IPS DF 4.7 (cell line): Measurements from ENCODE around the gene EXOSC3.
A peak's percentile ranks its signal among the peaks of the same experiment; 100 is the strongest.
"Not testable (repeated sequence)": the region's sequence is repeated elsewhere in the genome, so short reads cannot be mapped to it uniquely, and the experiment has no call there.

Experiments used
- DNase-seq: peaks from one replicate; pipeline ENCODE4 v3.0.0-alpha.2; 2013; ENCODE audit warnings: low spot score; ENCODE audit errors: extremely low read depth

EXOSC3 gene

DNA sequence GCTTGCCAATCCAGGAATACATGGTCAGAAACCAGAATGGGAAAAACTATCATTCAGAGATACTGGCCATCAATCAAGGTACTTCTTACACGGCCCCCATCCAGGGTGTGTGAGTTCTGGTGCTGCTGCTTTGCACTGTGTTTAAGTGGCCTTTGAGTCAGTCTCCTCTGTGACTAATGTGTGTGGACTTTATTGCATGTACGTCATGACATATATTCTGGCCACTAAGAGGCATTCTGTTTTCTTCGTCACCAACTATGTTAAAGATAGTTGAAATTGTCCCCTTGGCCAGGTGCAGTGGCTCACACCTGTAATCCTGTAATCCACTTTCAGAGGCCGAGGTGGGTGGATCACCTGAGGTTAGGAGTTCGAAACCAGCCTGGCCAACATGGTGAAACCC, 8.5 kb downstream of the EXOSC3 start:
- no peak for DNase-seq

- DNase-seq, result no peak
Observed at GRCh38 chr9:37775216-37775919, 9.5 kb downstream of the EXOSC3 start.

DNA sequence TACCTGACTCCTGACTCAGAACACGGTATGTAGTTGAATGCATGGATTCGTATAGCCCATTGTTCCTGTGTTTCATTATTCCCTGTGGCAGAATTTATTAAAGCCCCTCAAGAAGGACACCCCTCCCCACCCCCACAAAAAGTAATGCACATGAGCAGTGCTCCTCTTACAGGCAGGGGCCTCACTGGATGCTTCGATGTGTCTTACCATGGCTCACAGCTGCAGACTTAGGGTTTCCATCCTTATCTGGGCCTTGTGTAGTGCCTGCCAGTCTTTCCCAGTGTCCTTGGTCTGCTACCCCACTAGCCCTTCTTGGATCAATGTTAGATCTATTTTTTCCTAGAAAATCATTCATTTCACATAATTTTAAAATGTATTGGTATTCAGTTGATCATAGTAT, 14.9 kb downstream of the EXOSC3 start:
- DNase-seq, result no peak

DNA sequence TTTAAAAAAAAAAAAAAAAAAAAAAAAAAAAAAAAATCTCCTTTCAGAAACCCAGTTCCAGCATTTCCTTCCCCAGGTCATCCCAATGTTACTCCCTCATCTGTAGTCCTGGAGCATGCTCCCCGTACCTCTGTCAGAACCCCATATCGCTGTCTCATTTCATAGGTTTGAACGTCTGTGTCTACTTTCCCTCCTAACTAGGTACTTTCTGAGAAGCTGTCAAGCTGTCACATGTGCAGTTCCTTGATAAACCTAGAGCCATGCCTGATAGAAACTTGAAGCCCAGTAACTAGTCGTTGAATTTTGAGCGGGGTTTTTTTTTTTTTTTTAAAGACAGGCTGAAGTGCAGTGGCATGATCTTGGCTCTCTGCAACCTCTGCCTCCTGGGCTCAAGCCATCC, 15.6 kb downstream of the EXOSC3 start:
- no peak for DNase-seq

GRCh38 chr9:37765263-37765662, 19.6 kb downstream of the EXOSC3 start:
- not testable (repeated sequence) for DNase-seq

DNA sequence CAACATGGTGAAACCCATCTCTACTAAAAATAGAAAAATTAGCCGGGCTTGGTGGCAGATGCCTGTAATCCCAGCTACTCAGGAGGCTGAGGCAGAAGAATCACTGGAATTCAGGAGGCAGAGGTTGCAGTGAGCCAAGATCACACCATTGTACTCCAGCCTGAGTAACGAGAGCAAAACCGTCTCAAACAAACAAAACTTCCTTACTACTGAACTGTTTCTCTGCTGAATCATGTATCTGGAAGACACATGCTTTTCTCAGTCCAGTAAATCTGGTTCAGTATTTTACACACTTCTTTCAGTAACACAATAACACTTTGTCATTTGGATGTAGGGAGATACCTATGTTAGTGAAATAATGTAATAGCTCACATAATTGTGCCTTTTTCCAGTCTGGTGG, 23.4 kb downstream of the EXOSC3 start:
- no peak for DNase-seq

- no peak for DNase-seq
Observed at GRCh38 chr9:37760416-37761161, 24.3 kb downstream of the EXOSC3 start.

DNA sequence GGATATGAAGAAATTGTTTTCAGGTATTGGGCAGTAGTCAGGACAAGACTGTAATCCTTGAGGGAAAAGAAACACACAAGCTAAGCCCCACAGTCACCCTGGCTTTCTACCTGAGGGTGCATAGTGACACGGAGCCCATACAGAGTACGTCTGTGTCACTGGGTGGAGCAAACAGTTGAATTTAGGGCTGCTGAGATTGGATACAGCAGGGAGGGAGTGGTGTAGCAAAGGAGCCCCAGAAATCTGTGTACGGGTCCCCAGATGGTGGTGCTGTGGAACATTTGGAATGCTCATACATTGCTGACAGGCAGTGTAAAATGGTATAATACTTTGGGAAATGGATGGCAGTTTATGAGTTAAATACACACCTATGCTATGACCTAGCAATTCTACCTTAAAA, 26.1 kb downstream of the EXOSC3 start:
- no peak for DNase-seq

DNA sequence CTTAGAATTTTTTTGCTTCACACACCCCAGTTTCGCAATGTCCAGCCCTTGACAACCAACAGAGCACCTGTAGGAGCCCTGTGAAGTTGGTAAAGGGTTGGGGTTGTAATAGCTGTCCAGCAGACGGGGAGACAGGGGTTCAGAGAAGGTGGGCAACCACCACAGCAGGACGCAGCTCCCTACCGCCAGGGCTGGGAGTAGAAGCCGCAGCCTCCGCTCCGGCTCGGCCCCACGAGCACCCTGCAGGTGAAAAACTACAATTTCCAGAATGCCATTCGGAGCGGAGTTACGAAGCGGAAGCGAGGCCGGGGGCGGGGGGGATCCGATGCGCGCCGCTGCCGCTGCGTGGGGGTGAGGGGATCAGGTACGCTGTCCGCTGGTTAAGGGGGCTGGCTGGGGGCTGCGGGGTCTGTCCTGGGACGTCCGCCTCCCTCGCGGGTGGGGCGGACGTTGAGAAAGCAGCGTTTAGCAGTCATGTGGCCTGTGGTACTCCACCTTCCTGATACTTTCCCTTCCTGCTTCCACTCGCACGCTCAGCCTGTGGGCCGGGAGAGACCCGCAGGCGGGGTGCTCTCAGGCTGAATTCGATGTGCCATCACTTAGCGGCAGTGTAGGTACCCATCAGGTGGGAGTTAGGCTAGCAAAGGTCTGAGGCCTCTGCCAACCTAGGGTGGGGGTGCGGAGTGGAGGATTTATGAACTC, 31.2 kb downstream of the EXOSC3 start, which contains the start of gene TRMT10B:
TSS of gene TRMT10B (plus strand) at position 317 of the 702 bp plus-strand sequence. CDS start 8,127 bp downstream, outside the sequence.
- peak; percentile 22 for DNase-seq

DNA sequence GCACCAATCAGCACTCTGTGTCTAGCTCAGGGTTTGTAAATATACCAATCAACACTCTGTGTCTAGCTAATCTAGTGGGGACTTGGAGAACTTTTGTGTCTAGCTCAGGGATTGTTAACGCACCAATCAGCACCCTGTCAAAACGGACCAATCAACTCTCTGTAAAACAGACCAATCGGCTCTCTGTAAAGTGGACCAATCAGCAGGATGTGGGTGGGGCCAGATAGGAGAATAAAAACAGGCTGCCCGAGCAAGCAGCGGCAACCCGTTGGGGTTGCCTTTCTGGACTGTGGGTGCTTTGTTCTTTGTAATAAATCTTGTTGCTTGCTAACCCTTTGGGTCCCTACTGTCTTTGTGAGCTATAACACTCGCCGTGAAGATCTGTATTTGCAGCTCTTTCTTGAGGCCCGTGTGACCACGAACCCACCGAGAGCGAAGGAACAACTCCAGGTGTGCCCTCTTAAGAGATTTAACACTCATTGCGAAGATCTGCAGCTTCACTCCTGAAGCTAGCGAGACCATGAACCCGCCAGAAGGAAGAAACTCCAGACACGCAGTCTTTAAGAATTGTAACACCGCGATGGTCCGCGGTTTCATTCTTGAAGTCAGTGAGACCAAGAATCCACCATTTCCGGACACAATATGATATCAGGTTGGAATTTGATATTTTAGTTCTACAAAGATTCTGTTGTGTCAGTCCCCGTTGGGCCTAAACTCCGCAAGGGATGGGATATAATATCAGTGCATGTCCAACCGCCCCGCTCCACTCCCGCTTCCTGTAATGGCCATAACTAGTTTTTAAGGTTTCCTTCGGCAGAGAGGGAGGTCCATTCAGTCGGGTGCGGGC, 32.0 kb downstream of the EXOSC3 start:
- no peak for DNase-seq

DNA sequence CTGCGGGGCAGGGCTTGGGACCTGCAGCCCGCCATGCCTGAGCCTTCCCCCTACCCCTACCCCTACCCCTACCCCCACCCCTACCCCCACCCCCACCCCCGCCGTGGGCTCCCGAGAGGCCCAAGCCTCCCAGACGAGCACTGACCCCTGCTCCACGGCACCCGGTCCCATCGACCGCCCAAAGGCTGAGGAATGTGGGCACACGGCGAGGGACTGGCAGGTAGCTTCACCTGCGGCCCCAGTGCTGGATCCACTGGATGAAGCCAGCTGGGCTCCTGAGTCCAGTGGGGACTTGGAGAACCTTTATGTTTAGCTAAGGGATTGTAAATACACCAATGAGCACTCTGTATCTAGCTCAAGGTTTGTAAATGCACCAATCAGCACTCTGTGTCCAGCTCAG, 32.8 kb downstream of the EXOSC3 start:
- not testable (repeated sequence) for DNase-seq

- not testable (repeated sequence) for DNase-seq
Observed at GRCh38 chr9:37751704-37752103, 33.2 kb downstream of the EXOSC3 start.

DNA sequence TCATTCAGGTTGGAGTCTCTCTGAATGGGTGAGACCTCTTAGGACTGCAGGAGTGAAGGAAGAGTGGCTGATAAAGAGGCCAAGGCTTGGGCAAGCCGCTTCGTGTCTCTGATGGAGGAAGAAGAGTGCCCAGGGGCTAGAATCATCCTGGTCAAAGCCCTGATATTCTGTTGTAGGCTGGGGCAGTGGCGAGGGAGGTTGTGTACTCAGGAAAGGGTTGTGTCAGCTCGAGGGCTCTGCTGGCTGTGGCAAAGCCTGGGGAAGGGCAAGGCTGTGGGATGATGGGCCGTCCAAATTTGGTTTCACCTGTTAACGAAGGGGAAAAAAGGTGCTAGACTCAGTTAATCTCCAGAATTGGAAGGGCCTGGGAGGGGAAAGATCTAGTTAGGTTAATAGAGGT, 33.7 kb downstream of the EXOSC3 start:
- DNase-seq, result no peak

DNA sequence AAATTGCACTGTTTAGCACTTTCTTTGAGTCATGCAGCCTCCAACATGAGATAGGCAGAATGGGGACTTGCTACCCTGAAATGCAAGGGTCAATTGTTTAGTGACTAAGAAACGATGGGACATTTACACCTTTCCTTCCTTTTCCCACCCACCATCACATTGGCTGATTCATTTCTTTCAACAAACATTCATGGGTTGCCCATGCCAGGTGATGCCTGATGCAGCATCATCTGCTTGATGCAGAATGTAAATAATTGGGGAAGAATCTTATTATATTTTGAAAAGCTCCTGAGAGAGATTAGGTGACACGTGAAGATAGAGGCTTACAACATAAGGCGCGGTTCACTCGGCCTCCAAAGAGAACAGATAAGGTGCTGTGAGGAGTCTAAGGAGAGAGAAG, 35.7 kb downstream of the EXOSC3 start:
- no peak for DNase-seq

DNA sequence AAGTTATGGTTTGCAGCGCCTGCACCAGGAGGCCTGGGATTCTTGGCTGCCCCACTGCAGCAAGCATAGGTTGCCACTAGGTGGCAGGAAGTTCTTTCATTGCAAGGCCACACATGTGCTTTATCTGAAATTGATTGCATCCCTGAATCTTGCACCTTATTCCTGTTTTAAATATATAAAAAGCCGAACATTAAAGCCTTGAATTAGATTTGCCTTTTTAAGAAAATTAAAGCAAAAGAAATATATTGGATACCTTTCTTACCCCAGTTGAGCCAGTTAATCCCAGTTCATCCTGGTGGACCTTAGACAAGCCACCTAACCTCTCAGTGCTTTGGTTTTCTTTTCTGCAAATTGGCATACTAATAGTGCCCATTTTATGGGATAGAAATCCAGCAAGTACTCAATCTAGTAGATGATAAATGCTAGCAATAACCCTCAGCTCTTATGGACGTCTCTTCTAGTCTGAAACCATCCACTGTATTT, 37.6 kb downstream of the EXOSC3 start:
- DNase-seq, result peak; percentile 14

- no peak for DNase-seq
Observed at GRCh38 chr9:37746448-37747270, 38.2 kb downstream of the EXOSC3 start.

DNA sequence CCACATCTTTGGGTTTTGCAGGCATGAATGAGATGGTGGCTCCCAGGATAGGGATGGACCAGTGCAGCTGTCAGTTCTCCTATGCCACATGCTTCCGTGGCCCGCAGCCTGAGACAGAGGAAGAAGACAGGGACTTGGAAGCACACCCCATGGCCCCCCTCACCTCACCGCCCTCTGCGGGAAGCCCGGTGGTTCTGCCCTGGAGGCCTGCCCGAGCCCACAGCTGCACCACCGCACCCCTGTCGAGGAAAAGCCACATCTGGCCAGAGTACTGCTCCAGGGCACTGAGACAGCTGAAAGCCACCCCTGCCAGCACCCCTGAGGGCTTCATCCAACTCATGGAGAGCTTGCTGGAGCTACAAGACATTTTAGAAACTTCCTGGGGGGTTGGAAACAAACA, 38.9 kb downstream of the EXOSC3 start:
- no peak for DNase-seq

DNA sequence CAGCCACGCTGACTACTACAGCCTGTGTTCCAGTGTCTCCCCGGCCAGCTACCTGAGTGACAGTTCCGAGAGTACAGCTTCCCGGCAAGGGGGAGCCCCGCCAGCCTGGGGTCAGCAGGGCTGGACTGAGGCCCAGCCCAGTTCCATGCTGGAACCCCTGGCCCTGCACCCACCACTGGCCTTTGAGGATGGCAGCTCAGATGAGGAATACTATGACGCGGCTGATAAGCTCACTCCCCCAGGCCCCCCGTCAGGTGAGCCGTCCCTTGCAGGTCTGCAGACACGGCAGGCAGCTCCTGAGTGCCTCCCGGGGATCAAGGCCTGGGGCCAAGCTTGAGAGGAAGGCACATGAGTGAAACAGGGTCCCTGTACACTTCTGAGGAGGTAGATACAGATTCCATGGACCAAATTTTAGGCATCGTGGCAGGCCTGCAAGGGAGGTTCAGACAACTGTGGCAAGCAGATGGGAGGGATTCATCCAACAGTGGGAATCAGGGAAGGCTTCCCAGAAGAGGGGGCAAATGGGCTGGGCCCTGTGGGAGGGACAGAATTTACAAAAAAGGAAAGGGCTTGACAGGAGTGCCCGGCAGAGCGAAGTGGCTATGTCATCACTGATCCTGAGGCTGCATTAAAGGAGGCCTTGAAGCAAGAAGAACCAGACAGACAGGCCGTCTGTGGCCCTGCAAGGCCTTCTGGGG, 44.1 kb downstream of the EXOSC3 start:
- DNase-seq, result no peak

DNA sequence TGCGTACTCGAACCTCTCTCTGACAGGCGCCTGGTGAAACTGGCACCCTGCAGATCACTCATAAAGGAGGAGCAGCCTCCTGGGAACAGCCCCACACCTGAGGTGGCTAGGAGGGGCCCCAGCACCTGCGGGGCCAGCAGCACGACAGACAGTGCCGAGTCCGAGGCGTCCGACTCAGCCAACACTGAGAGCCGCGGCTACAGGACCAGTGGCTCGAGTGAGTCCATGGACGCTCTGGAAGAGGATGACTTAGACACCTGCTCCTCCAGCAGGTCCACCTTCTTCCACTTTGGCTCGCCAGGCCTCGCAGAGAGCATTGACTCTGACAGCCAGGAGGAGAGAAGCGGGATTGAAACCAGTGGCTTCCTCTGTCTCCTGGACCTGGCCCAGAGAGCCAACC, 44.7 kb downstream of the EXOSC3 start:
- DNase-seq, result no peak

DNA sequence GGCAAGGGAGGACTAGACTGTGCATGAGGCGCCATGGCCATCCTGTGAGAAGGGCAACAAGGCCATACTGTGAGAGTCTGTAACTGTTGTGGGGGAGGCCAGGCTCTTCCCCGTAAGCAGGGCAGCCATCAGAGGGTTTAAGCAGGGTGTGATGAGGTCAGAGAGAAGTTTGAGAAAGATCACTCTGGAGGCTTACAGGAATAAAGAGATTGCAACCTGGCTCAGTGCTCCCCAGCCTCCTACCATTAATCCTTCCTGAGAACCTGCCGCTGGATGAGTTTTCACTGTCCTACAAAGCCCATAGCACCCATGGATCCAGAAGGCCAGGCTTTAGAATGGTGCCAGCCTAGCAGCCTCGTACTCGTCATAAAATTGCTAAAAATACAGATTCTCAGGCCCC, 45.6 kb downstream of the EXOSC3 start:
- no peak for DNase-seq
